CD4-positive, alpha-beta T cell treated with Interleukin-1 beta for 1 hour (primary cell): ENCODE results near the gene SLC12A2.

Experiments
- DNase-seq, 2 donors: peaks; one replicate each; pipeline ENCODE4 v3.0.0-alpha.2; 2020 to 2022

Gene SLC12A2

GRCh38 chr5:128083033-128083810 is at the start of gene SLC12A2:
SLC12A2 (plus strand) TSS chr5:128083766; CDS start chr5:128083955, 189 bp downstream.
- DNase-seq, result peak; percentile 91 to 92

GRCh38 chr5:128035689-128036088 is 47.9 kb upstream of the SLC12A2 start:
- DNase-seq, result no peak

GRCh38 chr5:128036950-128037349 is 46.6 kb upstream of the SLC12A2 start:
- no peak for DNase-seq

GRCh38 chr5:128038643-128039042 is 44.9 kb upstream of the SLC12A2 start:
- DNase-seq, result no peak

GRCh38 chr5:128040927-128041326 is 42.6 kb upstream of the SLC12A2 start:
- DNase-seq, result no peak

- DNase-seq, result no peak
Measured at GRCh38 chr5:128052780-128053179, 30.8 kb upstream of the SLC12A2 start.

- DNase-seq, result no peak
Measured at GRCh38 chr5:128053291-128053954, 30.1 kb upstream of the SLC12A2 start.

GRCh38 chr5:128060644-128061385 is 22.8 kb upstream of the SLC12A2 start:
- DNase-seq, result no peak

- DNase-seq, result no peak
Measured at GRCh38 chr5:128062172-128062746, 21.3 kb upstream of the SLC12A2 start.

- no peak for DNase-seq
Measured at GRCh38 chr5:128074171-128074570, 9.4 kb upstream of the SLC12A2 start.

GRCh38 chr5:128074953-128075352 is 8.6 kb upstream of the SLC12A2 start:
- DNase-seq, result no peak

- DNase-seq, result no peak
Measured at GRCh38 chr5:128077526-128077925, 6.0 kb upstream of the SLC12A2 start.

- no peak for DNase-seq
Measured at GRCh38 chr5:128081111-128081851, 2.3 kb upstream of the SLC12A2 start.

- DNase-seq, result no peak
Measured at GRCh38 chr5:128082551-128083032, 974 bp upstream of the SLC12A2 start.

- no peak for DNase-seq
Measured at GRCh38 chr5:128083811-128084227, 253 bp downstream of the SLC12A2 start.

GRCh38 chr5:128084228-128085167 is 932 bp downstream of the SLC12A2 start:
- DNase-seq, result peak; percentile 27 to 35

GRCh38 chr5:128085413-128085812 is 1.8 kb downstream of the SLC12A2 start:
- DNase-seq, result no peak

GRCh38 chr5:128091579-128091978 is 8.0 kb downstream of the SLC12A2 start:
- DNase-seq, result no peak

- DNase-seq, result no peak
Measured at GRCh38 chr5:128092144-128092543, 8.6 kb downstream of the SLC12A2 start.

- DNase-seq, result no peak
Measured at GRCh38 chr5:128093368-128093767, 9.8 kb downstream of the SLC12A2 start.

GRCh38 chr5:128097224-128097623 is 13.7 kb downstream of the SLC12A2 start:
- DNase-seq, result no peak
